22Rv1 (cell line): ENCODE results near the gene TBC1D5.

ENCODE experiments used
- CTCF ChIP-seq: fragments of 450-650 bp; IDR thresholded peaks from 2 replicates; pipeline ENCODE4 v1.5.1; 2017; ENCODE audit warnings: mild to moderate bottlenecking
- ZFX ChIP-seq: fragments of 450-650 bp; IDR thresholded peaks from 2 replicates; pipeline ENCODE4 v1.6.1; 2017; ENCODE audit warnings: antibody characterized with exemption, borderline replicate concordance

- TF ChIP-seq CTCF, result no peak
- TF ChIP-seq ZFX, result no peak
These were observed 622.3 kb downstream of the TBC1D5 start for GRCh38 chr3:17120115-17120514.
